ENCODE measurements around the gene ROR1. TPM values are rescaled to one million over a fixed set of nuclear protein-coding genes. Genes with fewer than 3 reads are reported as not detected.
A peak's percentile ranks its signal among the peaks of the same experiment; 100 is the strongest.

Gene ROR1
- total RNA-seq, 1 experiment from 2014 or later = 56.3 TPM

DNA sequence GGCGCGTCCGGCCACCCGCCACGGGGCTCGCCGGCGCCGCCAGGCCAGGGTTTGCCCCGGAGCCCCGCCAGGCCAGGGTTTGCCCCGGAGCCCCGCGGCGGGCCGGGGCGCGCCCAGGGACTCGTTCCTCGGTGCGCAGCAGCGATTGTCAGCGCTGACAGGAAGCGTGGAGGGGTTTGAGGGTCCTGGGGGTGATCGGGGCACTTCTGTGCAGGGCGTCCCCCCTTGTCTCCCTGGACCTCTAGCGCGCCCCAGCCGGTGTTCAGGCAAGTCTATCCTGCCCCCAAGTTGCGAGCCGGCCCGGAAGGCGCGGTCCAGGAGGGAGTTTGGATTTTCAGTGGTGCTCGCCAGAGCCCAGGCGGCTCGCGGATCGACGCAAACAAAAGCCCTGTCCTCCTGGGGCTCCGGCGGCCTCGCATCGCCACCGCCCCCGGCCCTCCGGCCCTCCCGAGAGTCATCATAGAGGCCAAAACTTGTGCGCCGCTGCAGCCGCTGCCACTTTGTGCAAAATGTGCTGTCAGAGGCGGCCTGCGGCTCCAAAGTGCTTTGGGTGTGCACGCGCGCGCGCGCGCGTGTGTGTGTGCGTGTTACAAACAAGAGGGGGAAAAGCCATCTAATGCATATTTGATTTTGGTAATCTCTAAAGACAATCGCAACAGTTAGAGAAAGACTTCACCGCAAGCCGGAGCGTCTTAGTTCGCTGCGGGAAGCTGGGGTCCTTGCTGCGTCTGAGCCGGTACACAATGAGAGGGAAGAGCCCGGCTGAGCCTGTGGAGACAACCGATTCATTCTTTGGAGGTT, 1.0 kb downstream of the ROR1 start (continued):
- TF ChIP-seq, protein P1, sequence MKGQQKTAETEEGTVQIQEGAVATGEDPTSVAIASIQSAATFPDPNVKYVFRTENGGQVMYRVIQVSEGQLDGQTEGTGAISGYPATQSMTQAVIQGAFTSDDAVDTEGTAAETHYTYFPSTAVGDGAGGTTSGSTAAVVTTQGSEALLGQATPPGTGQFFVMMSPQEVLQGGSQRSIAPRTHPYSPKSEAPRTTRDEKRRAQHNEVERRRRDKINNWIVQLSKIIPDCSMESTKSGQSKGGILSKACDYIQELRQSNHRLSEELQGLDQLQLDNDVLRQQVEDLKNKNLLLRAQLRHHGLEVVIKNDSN (CRISPR knock-in tag; IDR thresholded peaks at IDR 0.05) = no peak
- TF ChIP-seq TP53 (CRISPR knock-in tag; IDR thresholded peaks at IDR 0.05) = no peak

DNA sequence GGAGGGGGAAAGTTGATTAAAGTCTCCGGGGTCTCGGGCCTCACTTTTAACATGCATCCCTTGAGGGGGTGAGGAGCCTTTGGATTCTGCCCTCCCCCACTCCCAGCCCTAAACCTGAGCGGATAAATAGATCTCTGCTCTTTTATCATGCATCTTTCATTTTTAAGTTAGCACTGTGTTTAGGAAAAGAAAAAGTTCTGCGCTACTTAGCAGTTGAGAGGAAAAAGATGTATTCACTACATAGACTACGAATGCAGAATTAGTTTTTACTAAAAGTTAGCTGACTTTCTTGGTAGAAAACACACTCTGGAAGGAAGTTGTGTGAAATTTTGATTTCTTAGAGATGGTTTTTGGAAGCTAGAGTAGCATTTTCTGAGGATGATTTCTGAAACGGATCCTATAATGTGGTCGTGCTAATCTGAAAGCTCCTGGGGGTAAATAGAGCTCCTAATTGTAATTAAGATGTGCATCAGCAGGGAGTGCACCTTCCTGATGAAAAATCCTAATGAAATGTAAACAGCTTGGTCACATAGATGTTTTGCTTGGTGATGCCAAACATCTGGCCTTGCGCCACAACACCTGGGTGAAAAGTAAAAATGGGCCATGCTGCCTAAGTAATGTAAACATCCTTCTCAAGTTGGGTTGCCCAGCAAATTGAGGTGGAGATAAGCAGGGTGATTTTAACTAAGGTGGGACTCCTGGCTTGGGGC, 1.8 kb downstream of the ROR1 start:
- Mint-ChIP-seq H3K27me3 (ENCODE audit: low read depth) (no peaks in the 10 kb centered on the region), H3K4me1 (peaks cover 70% of the 10 kb centered on the region), H3K9me3 (no peaks in the 10 kb centered on the region), H3K27ac (peak overlapping the region; percentile 99), H3K4me3 (peak overlapping the region; percentile 95), H3K36me3 (no peaks in the 10 kb centered on the region)
- DNase-seq (ENCODE audit: low spot score) (no peak), ATAC-seq (no peak)
- ChIA-PET POLR2A (interaction anchor here (0.9 to 1.6 kb wide), 4 partner anchors 15 to 139 kb away, joined by 3 to 4 read pairs (median 4); no protein-coding TSS in a partner anchor), CTCF (interaction anchor here (1.0 to 1.3 kb wide), 6 partner anchors 11 to 142 kb away, joined by 3 to 14 read pairs (median 4); no protein-coding TSS in a partner anchor)
- no peak for TF ChIP-seq GTF2I (CRISPR knock-in tag; conservative IDR thresholded peaks at IDR 0.05)
- TF ChIP-seq, protein P2, sequence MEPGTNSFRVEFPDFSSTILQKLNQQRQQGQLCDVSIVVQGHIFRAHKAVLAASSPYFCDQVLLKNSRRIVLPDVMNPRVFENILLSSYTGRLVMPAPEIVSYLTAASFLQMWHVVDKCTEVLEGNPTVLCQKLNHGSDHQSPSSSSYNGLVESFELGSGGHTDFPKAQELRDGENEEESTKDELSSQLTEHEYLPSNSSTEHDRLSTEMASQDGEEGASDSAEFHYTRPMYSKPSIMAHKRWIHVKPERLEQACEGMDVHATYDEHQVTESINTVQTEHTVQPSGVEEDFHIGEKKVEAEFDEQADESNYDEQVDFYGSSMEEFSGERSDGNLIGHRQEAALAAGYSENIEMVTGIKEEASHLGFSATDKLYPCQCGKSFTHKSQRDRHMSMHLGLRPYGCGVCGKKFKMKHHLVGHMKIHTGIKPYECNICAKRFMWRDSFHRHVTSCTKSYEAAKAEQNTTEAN (CRISPR knock-in tag; IDR thresholded peaks at IDR 0.05) = no peak
- TF ChIP-seq, protein P3, sequence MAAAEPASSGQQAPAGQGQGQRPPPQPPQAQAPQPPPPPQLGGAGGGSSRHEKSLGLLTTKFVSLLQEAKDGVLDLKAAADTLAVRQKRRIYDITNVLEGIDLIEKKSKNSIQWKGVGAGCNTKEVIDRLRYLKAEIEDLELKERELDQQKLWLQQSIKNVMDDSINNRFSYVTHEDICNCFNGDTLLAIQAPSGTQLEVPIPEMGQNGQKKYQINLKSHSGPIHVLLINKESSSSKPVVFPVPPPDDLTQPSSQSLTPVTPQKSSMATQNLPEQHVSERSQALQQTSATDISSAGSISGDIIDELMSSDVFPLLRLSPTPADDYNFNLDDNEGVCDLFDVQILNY (CRISPR knock-in tag; IDR thresholded peaks at IDR 0.05) = no peak
- no peak for TF ChIP-seq KAT7 (CRISPR knock-in tag; IDR thresholded peaks at IDR 0.05; ENCODE audit: borderline replicate concordance)
- peak; percentile 59 for TF ChIP-seq ZNF423 (CRISPR knock-in tag; IDR thresholded peaks at IDR 0.05)
- TF ChIP-seq TEAD1 (CRISPR knock-in tag; IDR thresholded peaks at IDR 0.05) = peak; percentile 68; the same call in 1 of the 2 replicates
- TF ChIP-seq ZBTB21 (CRISPR knock-in tag; IDR thresholded peaks at IDR 0.05; ENCODE audit: borderline replicate concordance) = no peak
- TF ChIP-seq, protein P4, sequence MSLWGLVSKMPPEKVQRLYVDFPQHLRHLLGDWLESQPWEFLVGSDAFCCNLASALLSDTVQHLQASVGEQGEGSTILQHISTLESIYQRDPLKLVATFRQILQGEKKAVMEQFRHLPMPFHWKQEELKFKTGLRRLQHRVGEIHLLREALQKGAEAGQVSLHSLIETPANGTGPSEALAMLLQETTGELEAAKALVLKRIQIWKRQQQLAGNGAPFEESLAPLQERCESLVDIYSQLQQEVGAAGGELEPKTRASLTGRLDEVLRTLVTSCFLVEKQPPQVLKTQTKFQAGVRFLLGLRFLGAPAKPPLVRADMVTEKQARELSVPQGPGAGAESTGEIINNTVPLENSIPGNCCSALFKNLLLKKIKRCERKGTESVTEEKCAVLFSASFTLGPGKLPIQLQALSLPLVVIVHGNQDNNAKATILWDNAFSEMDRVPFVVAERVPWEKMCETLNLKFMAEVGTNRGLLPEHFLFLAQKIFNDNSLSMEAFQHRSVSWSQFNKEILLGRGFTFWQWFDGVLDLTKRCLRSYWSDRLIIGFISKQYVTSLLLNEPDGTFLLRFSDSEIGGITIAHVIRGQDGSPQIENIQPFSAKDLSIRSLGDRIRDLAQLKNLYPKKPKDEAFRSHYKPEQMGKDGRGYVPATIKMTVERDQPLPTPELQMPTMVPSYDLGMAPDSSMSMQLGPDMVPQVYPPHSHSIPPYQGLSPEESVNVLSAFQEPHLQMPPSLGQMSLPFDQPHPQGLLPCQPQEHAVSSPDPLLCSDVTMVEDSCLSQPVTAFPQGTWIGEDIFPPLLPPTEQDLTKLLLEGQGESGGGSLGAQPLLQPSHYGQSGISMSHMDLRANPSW (CRISPR knock-in tag; conservative IDR thresholded peaks at IDR 0.05; ENCODE audit: low read depth) = no peak
- TF ChIP-seq OVOL2 (CRISPR knock-in tag; IDR thresholded peaks at IDR 0.05; ENCODE audit: borderline replicate concordance) = no peak
- TF ChIP-seq FOXK1 (CRISPR knock-in tag; IDR thresholded peaks at IDR 0.05) = peak; percentile 96
- TF ChIP-seq, protein P5, sequence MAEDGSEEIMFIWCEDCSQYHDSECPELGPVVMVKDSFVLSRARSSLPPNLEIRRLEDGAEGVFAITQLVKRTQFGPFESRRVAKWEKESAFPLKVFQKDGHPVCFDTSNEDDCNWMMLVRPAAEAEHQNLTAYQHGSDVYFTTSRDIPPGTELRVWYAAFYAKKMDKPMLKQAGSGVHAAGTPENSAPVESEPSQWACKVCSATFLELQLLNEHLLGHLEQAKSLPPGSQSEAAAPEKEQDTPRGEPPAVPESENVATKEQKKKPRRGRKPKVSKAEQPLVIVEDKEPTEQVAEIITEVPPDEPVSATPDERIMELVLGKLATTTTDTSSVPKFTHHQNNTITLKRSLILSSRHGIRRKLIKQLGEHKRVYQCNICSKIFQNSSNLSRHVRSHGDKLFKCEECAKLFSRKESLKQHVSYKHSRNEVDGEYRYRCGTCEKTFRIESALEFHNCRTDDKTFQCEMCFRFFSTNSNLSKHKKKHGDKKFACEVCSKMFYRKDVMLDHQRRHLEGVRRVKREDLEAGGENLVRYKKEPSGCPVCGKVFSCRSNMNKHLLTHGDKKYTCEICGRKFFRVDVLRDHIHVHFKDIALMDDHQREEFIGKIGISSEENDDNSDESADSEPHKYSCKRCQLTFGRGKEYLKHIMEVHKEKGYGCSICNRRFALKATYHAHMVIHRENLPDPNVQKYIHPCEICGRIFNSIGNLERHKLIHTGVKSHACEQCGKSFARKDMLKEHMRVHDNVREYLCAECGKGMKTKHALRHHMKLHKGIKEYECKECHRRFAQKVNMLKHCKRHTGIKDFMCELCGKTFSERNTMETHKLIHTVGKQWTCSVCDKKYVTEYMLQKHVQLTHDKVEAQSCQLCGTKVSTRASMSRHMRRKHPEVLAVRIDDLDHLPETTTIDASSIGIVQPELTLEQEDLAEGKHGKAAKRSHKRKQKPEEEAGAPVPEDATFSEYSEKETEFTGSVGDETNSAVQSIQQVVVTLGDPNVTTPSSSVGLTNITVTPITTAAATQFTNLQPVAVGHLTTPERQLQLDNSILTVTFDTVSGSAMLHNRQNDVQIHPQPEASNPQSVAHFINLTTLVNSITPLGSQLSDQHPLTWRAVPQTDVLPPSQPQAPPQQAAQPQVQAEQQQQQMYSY (CRISPR knock-in tag; IDR thresholded peaks at IDR 0.05) = no peak
- no peak for TF ChIP-seq TP53 (CRISPR knock-in tag; IDR thresholded peaks at IDR 0.05)
- TF ChIP-seq SP1 (CRISPR knock-in tag; conservative IDR thresholded peaks at IDR 0.05) = no peak
- TF ChIP-seq, protein P6, sequence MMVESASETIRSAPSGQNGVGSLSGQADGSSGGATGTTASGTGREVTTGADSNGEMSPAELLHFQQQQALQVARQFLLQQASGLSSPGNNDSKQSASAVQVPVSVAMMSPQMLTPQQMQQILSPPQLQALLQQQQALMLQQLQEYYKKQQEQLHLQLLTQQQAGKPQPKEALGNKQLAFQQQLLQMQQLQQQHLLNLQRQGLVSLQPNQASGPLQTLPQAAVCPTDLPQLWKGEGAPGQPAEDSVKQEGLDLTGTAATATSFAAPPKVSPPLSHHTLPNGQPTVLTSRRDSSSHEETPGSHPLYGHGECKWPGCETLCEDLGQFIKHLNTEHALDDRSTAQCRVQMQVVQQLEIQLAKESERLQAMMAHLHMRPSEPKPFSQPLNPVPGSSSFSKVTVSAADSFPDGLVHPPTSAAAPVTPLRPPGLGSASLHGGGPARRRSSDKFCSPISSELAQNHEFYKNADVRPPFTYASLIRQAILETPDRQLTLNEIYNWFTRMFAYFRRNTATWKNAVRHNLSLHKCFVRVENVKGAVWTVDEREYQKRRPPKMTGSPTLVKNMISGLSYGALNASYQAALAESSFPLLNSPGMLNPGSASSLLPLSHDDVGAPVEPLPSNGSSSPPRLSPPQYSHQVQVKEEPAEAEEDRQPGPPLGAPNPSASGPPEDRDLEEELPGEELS (CRISPR knock-in tag; IDR thresholded peaks at IDR 0.05) = peak; percentile 89; the same call in 1 of the 2 replicates
- TF ChIP-seq FOXJ3 (CRISPR knock-in tag; IDR thresholded peaks at IDR 0.05; ENCODE audit: borderline replicate concordance) = 0 out of 2 replicates have a peak, but pooled peaks have one; percentile 14
- TF ChIP-seq SMAD4 (CRISPR knock-in tag; IDR thresholded peaks at IDR 0.05) = no peak
- TF ChIP-seq, protein P7, sequence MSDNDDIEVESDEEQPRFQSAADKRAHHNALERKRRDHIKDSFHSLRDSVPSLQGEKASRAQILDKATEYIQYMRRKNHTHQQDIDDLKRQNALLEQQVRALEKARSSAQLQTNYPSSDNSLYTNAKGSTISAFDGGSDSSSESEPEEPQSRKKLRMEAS (CRISPR knock-in tag; IDR thresholded peaks at IDR 0.05) = no peak
- TF ChIP-seq, protein P8, sequence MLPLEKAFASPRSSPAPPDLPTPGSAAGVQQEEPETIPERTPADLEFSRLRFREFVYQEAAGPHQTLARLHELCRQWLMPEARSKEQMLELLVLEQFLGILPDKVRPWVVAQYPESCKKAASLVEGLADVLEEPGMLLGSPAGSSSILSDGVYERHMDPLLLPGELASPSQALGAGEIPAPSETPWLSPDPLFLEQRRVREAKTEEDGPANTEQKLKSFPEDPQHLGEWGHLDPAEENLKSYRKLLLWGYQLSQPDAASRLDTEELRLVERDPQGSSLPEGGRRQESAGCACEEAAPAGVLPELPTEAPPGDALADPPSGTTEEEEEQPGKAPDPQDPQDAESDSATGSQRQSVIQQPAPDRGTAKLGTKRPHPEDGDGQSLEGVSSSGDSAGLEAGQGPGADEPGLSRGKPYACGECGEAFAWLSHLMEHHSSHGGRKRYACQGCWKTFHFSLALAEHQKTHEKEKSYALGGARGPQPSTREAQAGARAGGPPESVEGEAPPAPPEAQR (CRISPR knock-in tag; IDR thresholded peaks at IDR 0.05) = no peak
- no peak for TF ChIP-seq NR2C2 (CRISPR knock-in tag; IDR thresholded peaks at IDR 0.05)
